Activated CD8-positive, alpha-beta memory T cell treated with anti-CD3 and anti-CD28 coated beads for 1 hour (primary cell): ENCODE results near the gene CRAMP1.
"Not testable (repeated sequence)": the region's sequence is repeated elsewhere in the genome, so short reads cannot be mapped to it uniquely, and the experiment has no call there.

Source experiments
- DNase-seq, 2 donors: peaks; one replicate each; pipeline ENCODE4 v3.0.0-alpha.2; 2020; ENCODE audit warnings: low read depth in 1 of 2; ENCODE audit errors: extremely low read depth in 1 of 2

Gene CRAMP1

DNA sequence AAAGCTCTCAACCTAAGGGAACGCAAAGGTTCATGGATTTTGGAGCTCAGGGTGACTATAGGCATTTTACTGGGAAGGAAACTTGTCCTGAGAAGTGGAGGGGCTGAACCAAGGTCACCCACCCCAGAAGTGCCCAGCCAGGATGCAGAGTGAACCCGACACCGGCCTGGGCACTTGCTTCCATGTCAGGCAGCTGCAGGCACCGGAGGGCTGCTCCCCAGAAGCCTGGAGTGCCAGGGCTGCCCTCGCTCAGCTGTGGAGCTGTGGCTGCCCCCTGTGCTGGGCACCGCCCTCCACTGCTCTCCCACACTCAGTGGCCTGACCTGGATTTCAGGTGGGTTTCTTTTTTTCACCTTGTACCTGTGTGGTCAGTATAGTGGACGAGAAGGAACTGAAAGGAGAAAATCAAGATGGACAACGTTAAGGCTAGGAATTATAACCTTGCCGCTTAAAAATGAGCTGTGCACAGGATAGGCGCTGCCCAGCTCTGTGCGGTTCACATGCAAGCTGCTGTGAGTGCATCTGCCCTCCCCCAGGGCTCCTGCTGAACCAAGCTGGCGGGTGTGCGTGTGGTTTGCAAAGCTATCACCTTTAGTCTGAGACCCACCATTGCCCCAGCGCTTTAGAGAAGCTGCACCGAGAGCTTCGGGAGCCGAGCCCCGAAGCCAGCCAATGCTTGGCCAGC lies 96.1 kb downstream of the CRAMP1 start:
- DNase-seq, result no peak

GRCh38 chr16:1708768-1709180 lies 96.6 kb downstream of the CRAMP1 start:
- DNase-seq, result no peak

DNA sequence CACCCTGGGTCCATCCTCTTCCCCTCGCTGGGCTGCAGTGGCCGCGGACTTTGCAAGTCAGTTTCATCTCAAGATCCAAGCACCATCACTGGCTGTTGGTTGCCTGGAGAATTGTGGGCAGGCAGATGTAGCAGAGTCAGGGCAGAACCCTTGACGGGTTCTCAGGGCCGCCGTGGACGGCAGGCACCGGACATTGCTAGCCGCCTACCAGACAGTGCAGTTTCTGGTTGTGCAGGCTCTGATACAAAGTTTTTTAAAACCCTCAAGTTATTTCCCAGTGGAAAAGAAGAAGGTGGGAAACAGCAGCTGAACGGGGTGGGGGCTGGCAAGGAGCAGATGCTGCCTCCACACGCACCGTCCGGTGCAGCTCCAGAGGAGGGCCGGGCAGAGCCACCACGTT lies 97.2 kb downstream of the CRAMP1 start:
- DNase-seq, result no peak

DNA sequence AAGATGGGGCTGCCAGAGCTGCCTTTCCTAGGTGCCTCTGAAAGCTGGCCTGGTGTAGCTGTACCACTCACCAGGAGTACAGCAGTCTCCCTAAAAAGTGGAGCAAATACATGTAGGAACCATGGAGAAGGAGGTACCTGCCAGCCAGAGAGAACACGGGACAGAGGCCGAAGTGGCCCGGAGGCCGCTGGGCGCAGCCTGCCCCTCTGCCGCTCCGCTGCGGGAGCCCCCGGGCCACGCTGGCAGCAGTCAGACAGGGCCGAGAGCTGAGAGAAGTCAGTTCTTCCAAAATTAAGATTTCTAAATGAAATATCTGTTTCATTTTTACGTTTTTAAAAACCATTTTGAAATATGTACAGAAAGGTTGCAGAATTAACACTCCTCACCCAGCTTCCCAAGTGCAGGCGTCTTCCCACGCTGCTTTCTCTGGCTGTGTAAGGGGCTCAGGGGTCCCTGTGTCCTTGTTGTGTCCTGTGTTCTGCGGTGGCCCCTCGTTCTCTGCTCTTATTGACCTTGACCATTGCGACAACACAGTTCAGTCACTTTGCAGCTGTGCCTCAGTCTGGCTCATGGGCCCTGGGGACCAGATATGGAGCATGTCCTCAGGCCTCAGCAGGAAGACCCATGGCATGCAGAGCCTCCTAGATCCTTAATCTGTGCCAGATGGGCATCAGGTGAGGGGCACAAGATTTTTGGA lies 98.8 kb downstream of the CRAMP1 start:
- DNase-seq, result no peak

- DNase-seq, result no peak
These were observed 100.7 kb downstream of the CRAMP1 start for GRCh38 chr16:1712791-1713261.

DNA sequence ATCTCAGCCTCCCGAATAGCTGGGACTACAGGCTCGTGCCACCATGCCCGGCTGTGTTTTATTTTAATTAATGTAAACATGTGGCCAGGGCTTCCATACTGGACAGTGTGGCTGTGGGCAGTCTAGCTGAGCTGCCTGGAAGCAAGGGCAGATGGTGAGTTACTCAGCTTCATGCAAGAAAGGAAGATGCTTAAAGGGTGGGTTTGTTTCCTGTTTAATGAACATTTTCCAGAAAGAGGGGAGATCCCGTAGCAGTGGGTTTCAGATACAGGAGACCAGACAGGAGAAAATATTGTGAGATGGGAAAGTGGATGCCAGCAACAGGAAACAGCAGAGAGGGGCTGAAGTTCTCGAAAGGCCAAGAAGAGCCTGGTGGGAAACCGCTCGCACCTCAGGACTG lies 101.2 kb downstream of the CRAMP1 start:
- DNase-seq, result no peak

- DNase-seq, result no peak
These were observed 101.8 kb downstream of the CRAMP1 start for GRCh38 chr16:1713933-1714332.

GRCh38 chr16:1715220-1715619 lies 103.1 kb downstream of the CRAMP1 start:
- no peak for DNase-seq

- not testable (repeated sequence) for DNase-seq
These were observed 106.1 kb downstream of the CRAMP1 start for GRCh38 chr16:1718236-1718635.

DNA sequence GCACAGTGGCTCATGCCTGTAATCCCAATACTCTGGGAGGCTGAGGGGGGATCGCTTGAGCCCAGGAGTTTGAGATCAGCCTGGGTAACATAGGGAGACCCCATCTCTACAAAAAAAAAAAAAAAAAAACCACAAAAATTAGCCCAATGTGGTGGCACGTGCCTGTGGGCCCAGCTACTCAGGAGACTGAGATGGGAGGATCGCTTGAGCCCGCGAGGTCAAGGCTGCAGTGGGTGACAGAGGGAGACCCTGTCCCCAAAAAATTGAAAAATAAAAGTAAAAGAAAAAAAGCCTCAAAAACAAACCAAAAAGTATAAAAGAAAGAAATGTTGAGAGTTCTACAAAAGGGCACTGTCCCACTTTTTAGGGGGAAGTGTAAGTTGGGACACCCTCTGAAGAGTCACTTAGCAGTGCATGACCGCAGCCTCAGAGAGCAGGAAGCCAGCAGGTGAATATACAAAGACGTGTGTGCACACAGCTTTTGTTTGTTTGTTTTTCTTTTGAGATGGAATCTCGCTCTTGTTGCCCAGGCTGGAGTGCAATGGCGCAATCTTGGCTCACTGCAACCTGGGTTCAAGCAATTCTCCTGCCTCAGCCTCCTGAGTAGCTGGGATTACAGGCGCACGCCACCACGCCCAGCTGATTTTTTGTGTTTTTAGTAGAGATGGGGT lies 107.5 kb downstream of the CRAMP1 start:
- DNase-seq, result not testable (repeated sequence)

GRCh38 chr16:1721372-1721771 lies 109.2 kb downstream of the CRAMP1 start:
- DNase-seq, result no peak

GRCh38 chr16:1723450-1724147 lies 111.4 kb downstream of the CRAMP1 start:
- no peak for DNase-seq

DNA sequence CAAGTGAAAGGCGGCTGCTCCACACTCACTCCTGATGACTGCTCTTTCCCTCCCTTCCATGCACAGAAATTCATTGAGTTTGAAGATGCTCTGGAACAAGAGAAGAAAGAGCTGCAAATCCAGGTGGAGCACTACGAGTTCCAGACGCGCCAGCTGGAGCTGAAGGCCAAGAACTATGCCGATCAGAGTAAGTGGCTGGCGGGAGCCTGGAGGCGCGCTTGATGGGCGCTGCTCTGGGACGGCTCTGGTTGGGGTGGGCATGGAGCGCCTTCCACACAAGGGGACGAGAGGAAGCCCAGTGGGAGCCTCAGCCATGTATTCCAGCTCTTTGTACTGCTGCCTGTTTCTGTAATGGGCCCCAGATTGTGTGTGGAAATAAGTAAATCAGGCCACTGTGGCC lies 112.3 kb downstream of the CRAMP1 start:
- no peak for DNase-seq

DNA sequence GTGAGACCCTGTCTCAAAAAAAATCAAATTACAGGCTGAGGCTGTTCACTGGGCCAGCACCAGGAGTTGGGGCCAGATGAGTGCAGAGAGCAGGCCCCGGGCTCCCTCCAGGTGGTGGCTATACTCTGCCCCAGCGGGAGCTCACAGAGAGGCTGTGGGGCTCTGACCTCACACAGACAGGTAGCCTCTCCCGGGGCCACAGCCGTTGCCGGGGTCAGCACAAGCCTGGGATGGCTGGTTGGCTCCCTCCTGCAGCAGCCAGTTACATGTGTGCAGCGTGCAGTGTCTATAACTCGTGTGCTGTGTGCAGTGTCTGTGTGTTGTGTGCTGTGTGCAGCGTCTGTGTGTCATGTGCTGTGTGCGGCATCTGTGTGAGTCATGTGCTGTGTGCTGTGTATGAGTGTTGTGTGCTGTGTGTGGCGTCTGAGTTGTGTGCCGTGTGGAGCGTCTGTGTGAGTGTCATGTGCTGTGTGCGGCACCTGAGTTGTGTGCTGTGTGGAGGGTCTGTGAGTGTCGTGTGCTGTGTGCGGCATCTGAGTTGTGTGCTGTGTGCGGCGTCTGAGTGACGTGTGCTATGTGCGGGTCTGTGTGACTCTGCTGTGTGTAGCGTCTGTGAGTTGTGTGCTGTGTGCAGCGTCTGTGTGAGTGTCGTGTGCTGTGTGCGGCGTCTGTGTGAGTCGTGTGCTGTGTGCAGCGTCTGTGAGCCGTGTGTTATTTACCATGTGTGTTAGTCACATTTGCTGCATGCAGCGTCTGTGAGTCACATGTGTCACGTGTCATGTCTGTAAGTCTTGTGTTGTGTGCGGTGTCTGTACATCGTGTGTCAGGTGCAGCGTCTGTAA lies 114.7 kb downstream of the CRAMP1 start:
- DNase-seq, result no peak
